Measurements from ENCODE around the gene TRPM6.

Gene TRPM6

DNA sequence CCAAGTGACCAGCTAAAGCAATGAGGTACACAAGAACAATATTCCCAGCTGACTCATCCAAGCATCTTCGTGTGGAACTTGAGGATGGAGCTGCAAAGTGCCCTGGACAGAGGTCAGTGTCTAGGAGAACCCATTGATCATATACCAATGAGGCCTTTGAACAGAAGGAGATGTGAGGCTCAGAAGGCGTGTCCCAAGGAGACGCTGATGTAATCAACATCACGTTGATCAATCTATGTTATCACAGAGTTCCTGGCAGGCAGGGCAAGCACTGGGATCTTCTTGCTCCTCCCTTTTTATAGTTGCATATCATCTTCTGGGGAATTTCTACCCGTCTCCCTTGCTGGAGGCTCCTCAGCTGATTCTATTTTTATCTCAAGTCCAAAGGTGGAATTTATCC lies 163.4 kb downstream of the TRPM6 start:
- Histone ChIP-seq H2AFZ (ENCODE audit: low read depth, low read length) (no peak overlapping the region), H3K9ac (ENCODE audit: low read length) (no peak overlapping the region), H3K36me3 (replicated peaks; ENCODE audit: low read depth, low read length) (no peaks in the 10 kb centered on the region), H3K27ac (ENCODE audit: low read length) (no peak overlapping the region), H3K4me3 (ENCODE audit: low read length) (no peak overlapping the region), H4K20me1 (ENCODE audit: insufficient read depth, low read length) (no peaks in the 10 kb centered on the region), H3K9me3 (ENCODE audit: insufficient read depth, low read length) (no peaks in the 10 kb centered on the region), H3K27me3 (ENCODE audit: low read depth, low read length) (no peaks in the 10 kb centered on the region), H3K79me2 (ENCODE audit: low read length) (no peaks in the 10 kb centered on the region), H3K4me1 (ENCODE audit: low read length) (no peaks in the 10 kb centered on the region), H3K4me2 (ENCODE audit: low read length) (no peak overlapping the region)
- no peak for TF ChIP-seq EZH2phosphoT487 (IDR thresholded peaks at IDR 0.05; ENCODE audit: low read depth)
- TF ChIP-seq, protein P1, sequence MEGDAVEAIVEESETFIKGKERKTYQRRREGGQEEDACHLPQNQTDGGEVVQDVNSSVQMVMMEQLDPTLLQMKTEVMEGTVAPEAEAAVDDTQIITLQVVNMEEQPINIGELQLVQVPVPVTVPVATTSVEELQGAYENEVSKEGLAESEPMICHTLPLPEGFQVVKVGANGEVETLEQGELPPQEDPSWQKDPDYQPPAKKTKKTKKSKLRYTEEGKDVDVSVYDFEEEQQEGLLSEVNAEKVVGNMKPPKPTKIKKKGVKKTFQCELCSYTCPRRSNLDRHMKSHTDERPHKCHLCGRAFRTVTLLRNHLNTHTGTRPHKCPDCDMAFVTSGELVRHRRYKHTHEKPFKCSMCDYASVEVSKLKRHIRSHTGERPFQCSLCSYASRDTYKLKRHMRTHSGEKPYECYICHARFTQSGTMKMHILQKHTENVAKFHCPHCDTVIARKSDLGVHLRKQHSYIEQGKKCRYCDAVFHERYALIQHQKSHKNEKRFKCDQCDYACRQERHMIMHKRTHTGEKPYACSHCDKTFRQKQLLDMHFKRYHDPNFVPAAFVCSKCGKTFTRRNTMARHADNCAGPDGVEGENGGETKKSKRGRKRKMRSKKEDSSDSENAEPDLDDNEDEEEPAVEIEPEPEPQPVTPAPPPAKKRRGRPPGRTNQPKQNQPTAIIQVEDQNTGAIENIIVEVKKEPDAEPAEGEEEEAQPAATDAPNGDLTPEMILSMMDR (IDR thresholded peaks at IDR 0.05; ENCODE audit: low read depth, low read length) = no peak

DNA sequence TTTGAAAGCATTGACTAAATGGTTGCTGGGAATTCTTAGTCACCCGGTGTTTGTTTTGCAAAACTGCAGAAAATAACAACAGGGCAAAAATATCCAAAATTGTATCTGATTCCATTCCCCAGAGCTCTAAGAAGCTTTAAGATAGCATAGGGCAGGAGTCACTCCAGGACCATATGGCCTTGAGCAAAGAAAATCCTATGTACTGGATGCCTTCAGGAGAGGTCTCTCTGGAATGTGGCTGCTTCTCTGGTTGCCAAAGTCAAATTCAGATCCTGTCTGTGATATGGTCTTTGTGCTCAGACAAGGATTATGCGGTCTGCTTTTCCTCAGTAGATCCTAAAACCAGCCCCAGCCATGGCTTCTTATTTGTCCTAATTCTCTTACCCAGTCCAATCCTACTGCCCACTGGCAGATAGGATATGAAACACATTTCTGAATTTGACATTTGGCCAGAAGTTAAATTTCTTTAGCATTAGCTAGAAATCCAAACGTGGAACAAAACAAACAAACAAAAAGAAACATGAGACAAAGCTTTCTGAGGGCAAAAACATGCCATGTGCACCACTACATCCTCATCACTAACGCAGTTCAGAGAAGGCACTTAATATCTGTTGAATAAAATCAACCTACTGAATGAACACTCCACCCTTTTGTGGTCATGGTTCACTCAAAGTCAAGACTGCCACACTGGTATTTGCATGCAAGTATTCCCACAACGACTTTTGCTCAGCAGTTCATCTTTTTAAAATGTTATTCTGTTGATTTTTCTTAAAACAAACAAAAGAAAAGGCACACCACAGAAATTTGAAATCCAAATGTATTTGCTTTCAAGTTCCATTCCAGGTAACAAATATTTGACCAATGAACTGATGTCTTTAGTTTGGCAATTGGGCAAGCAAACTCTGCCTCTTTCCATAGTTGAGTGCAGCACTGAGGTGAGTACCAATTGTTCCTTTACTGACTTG lies 165.7 kb downstream of the TRPM6 start:
- no peaks in the 10 kb centered on the region for H3K4me1 ChIP-seq (ENCODE audit: low read length)
- no peaks in the 10 kb centered on the region for H3K36me3 ChIP-seq (replicated peaks; ENCODE audit: low read depth, low read length)
- H3K27ac ChIP-seq (ENCODE audit: low read length) = no peak overlapping the region
- no peaks in the 10 kb centered on the region for H3K9me3 ChIP-seq (ENCODE audit: insufficient read depth, low read length)
- no peaks in the 10 kb centered on the region for H3K79me2 ChIP-seq (ENCODE audit: low read length)
- H3K4me2 ChIP-seq (ENCODE audit: low read length) = no peak overlapping the region
- H2AFZ ChIP-seq (ENCODE audit: low read depth, low read length) = no peak overlapping the region
- H3K4me3 ChIP-seq (ENCODE audit: low read length) = no peak overlapping the region
- no peaks in the 10 kb centered on the region for H3K27me3 ChIP-seq (ENCODE audit: low read depth, low read length)
- no peak for TF ChIP-seq EZH2phosphoT487 (IDR thresholded peaks at IDR 0.05; ENCODE audit: low read depth)
- TF ChIP-seq, protein P1 (IDR thresholded peaks at IDR 0.05; ENCODE audit: low read depth, low read length) = no peak
- no peaks in the 10 kb centered on the region for H4K20me1 ChIP-seq (ENCODE audit: insufficient read depth, low read length)
- no peak overlapping the region for H3K9ac ChIP-seq (ENCODE audit: low read length)

DNA sequence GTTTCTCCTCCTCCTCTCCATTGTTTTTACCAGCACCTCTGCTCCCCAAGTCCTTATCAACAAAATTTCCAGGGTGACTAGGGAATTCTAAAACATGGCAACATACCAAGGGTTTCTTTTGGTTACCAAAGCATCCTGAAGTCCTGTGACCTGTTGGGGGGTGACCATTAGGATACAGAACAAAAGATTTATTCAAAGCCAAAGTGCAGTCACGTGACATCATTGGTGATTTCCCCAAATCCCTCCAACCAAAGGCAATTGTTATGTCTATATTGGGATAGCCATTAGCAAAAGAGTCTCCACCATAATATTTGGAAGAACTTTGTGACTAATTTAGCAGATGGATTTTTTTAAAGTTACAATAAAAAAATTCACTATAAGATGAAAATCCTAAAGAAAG lies 168.4 kb downstream of the TRPM6 start:
- no peaks in the 10 kb centered on the region for H3K9me3 ChIP-seq (ENCODE audit: insufficient read depth, low read length)
- H3K36me3 ChIP-seq (replicated peaks; ENCODE audit: low read depth, low read length) = no peaks in the 10 kb centered on the region
- TF ChIP-seq, protein P1 (IDR thresholded peaks at IDR 0.05; ENCODE audit: low read depth, low read length) = no peak
- TF ChIP-seq EZH2phosphoT487 (IDR thresholded peaks at IDR 0.05; ENCODE audit: low read depth) = no peak
- no peak overlapping the region for H2AFZ ChIP-seq (ENCODE audit: low read depth, low read length)
- H3K27ac ChIP-seq (ENCODE audit: low read length) = no peak overlapping the region
- no peak overlapping the region for H3K9ac ChIP-seq (ENCODE audit: low read length)
- no peaks in the 10 kb centered on the region for H3K4me1 ChIP-seq (ENCODE audit: low read length)
- no peaks in the 10 kb centered on the region for H3K27me3 ChIP-seq (ENCODE audit: low read depth, low read length)
- no peaks in the 10 kb centered on the region for H4K20me1 ChIP-seq (ENCODE audit: insufficient read depth, low read length)
- H3K79me2 ChIP-seq (ENCODE audit: low read length) = no peaks in the 10 kb centered on the region
- no peak overlapping the region for H3K4me3 ChIP-seq (ENCODE audit: low read length)
- no peak overlapping the region for H3K4me2 ChIP-seq (ENCODE audit: low read length)

DNA sequence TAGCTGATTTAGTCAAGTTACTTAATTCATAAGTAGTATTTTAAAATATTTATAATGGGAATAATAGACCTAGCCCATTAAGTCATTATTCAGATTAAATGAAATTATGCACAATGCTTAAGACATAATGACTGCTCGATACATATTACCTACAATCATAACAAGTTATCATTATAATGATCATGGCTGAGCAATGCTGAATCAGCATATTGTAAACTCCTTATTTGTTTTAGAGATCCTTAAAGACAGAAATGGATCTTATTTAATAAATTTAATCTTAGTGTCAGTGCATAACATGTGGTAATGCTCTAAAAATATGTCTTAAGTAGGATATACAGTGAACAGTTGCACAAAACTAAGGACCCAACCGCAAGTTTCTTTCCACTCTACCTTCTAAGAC lies 169.0 kb downstream of the TRPM6 start:
- no peaks in the 10 kb centered on the region for H3K79me2 ChIP-seq (ENCODE audit: low read length)
- H3K9ac ChIP-seq (ENCODE audit: low read length) = no peak overlapping the region
- no peak overlapping the region for H3K4me3 ChIP-seq (ENCODE audit: low read length)
- no peaks in the 10 kb centered on the region for H4K20me1 ChIP-seq (ENCODE audit: insufficient read depth, low read length)
- no peaks in the 10 kb centered on the region for H3K27me3 ChIP-seq (ENCODE audit: low read depth, low read length)
- no peaks in the 10 kb centered on the region for H3K36me3 ChIP-seq (replicated peaks; ENCODE audit: low read depth, low read length)
- no peak overlapping the region for H2AFZ ChIP-seq (ENCODE audit: low read depth, low read length)
- TF ChIP-seq, protein P1 (IDR thresholded peaks at IDR 0.05; ENCODE audit: low read depth, low read length) = no peak
- no peak for TF ChIP-seq EZH2phosphoT487 (IDR thresholded peaks at IDR 0.05; ENCODE audit: low read depth)
- no peak overlapping the region for H3K4me2 ChIP-seq (ENCODE audit: low read length)
- no peaks in the 10 kb centered on the region for H3K4me1 ChIP-seq (ENCODE audit: low read length)
- H3K27ac ChIP-seq (ENCODE audit: low read length) = no peak overlapping the region
- H3K9me3 ChIP-seq (ENCODE audit: insufficient read depth, low read length) = no peaks in the 10 kb centered on the region

Measured in OCI-LY3 (cell line).